ENCODE data around the gene ASB16. TPM values are rescaled to one million over a fixed set of nuclear protein-coding genes. Genes with fewer than 3 reads are reported as not detected.
A peak's percentile ranks its signal among the peaks of the same experiment; 100 is the strongest.

ASB16 gene
- total RNA-seq, 1 experiment from 2014 or later: not detected

- in situ Hi-C loops (cut with HindIII; ENCODE audit: low pct_unique_long_range_greater_than_20kb, low sequenced_read_pairs): no loop called here
- no peak for DNase-seq (ENCODE audit: low read depth, low spot score)
These were observed 7.6 kb downstream of the ASB16 start for GRCh38 chr17:44178133-44178532.

GRCh38 chr17:44183024-44183423, 12.5 kb downstream of the ASB16 start:
- DNase-seq (ENCODE audit: low read depth, low spot score): no peak
- in situ Hi-C loops (cut with HindIII; ENCODE audit: low pct_unique_long_range_greater_than_20kb, low sequenced_read_pairs): no loop called here

- in situ Hi-C loops (cut with HindIII; ENCODE audit: low pct_unique_long_range_greater_than_20kb, low sequenced_read_pairs): no loop called here
These were observed 13.8 kb downstream of the ASB16 start for GRCh38 chr17:44184212-44184810.

GRCh38 chr17:44186307-44187130, 16.0 kb downstream of the ASB16 start, which contains the start of gene TMUB2:
Gene TMUB2 (plus strand): TSS chr17:44186972. CDS start chr17:44187709, 737 bp downstream.
- in situ Hi-C loops (cut with HindIII; ENCODE audit: low pct_unique_long_range_greater_than_20kb, low sequenced_read_pairs): no loop called here
- peak; percentile 99 for DNase-seq (ENCODE audit: low read depth, low spot score)

More at GRCh38 chr17:44184212-44184810, 13.8 kb downstream of the ASB16 start:
- no peak for DNase-seq (ENCODE audit: low read depth, low spot score)

GRCh38 chr17:44187131-44187899, 16.8 kb downstream of the ASB16 start:
- DNase-seq (ENCODE audit: low read depth, low spot score): no peak
- in situ Hi-C loops (cut with HindIII; ENCODE audit: low pct_unique_long_range_greater_than_20kb, low sequenced_read_pairs): no loop called here

GRCh38 chr17:44188576-44189403, 18.3 kb downstream of the ASB16 start:
- in situ Hi-C loops (cut with HindIII; ENCODE audit: low pct_unique_long_range_greater_than_20kb, low sequenced_read_pairs): no loop called here
- no peak for DNase-seq (ENCODE audit: low read depth, low spot score)

GRCh38 chr17:44190481-44190880, 20.0 kb downstream of the ASB16 start:
- DNase-seq (ENCODE audit: low read depth, low spot score): no peak
- in situ Hi-C loops (cut with HindIII; ENCODE audit: low pct_unique_long_range_greater_than_20kb, low sequenced_read_pairs): no loop called here

GRCh38 chr17:44191369-44191768, 20.9 kb downstream of the ASB16 start:
- in situ Hi-C loops (cut with HindIII; ENCODE audit: low pct_unique_long_range_greater_than_20kb, low sequenced_read_pairs): no loop called here
- DNase-seq (ENCODE audit: low read depth, low spot score): no peak

- in situ Hi-C loops (cut with HindIII; ENCODE audit: low pct_unique_long_range_greater_than_20kb, low sequenced_read_pairs): no loop called here
- DNase-seq (ENCODE audit: low read depth, low spot score): no peak
These were observed 21.5 kb downstream of the ASB16 start for GRCh38 chr17:44191941-44192496.

- DNase-seq (ENCODE audit: low read depth, low spot score): no peak
- in situ Hi-C loops (cut with HindIII; ENCODE audit: low pct_unique_long_range_greater_than_20kb, low sequenced_read_pairs): no loop called here
These were observed 22.2 kb downstream of the ASB16 start for GRCh38 chr17:44192750-44193149.

- in situ Hi-C loops (cut with HindIII; ENCODE audit: low pct_unique_long_range_greater_than_20kb, low sequenced_read_pairs): no loop called here
- no peak for DNase-seq (ENCODE audit: low read depth, low spot score)
These were observed 23.0 kb downstream of the ASB16 start for GRCh38 chr17:44193326-44194084.

GRCh38 chr17:44197107-44197506, 26.6 kb downstream of the ASB16 start:
- DNase-seq (ENCODE audit: low read depth, low spot score): no peak
- in situ Hi-C loops (cut with HindIII; ENCODE audit: low pct_unique_long_range_greater_than_20kb, low sequenced_read_pairs): no loop called here

GRCh38 chr17:44197980-44198720, 27.6 kb downstream of the ASB16 start:
- in situ Hi-C loops (cut with HindIII; ENCODE audit: low pct_unique_long_range_greater_than_20kb, low sequenced_read_pairs): no loop called here
- DNase-seq (ENCODE audit: low read depth, low spot score): peak; percentile 31

- in situ Hi-C loops (cut with HindIII; ENCODE audit: low pct_unique_long_range_greater_than_20kb, low sequenced_read_pairs): no loop called here
- peak; percentile 37 for DNase-seq (ENCODE audit: low read depth, low spot score)
These were observed 28.4 kb downstream of the ASB16 start for GRCh38 chr17:44198721-44199552.
